Mammary epithelial cell (primary cell): ENCODE results near the gene CBFA2T3.

Experiments used
- CTCF ChIP-seq, 2 donors: IDR thresholded peaks in 1 of 2; conservative IDR thresholded peaks in 1 of 2; 2 replicates each; pipeline ENCODE4 v1.5.1; 2011 to 2012; ENCODE audit warnings: inconsistent platforms in 2 of 2, low read length in 2 of 2, mild to moderate bottlenecking in 2 of 2, control low read depth in 1 of 2, low read depth in 1 of 2; ENCODE audit not compliant: insufficient read depth in 1 of 2; ENCODE audit errors: extremely low read depth in 1 of 2
- EZH2 ChIP-seq: IDR thresholded peaks from 2 replicates; pipeline ENCODE4 v1.6.1; 2012; ENCODE audit warnings: low read length, inconsistent platforms, borderline replicate concordance

GRCh38 chr16:88919936-88920335 is 57.1 kb downstream of the CBFA2T3 start:
- TF ChIP-seq CTCF (conservative IDR thresholded peaks at IDR 0.05 in 1 of 2, IDR thresholded peaks at IDR 0.05 in 1 of 2; ENCODE audit: extremely low read depth in 1 of 2, insufficient read depth in 1 of 2, low read depth in 1 of 2, low read length in 2 of 2) (no peak), EZH2 (no peak)
